Peyer's patch (tissue), 4 donors: ENCODE results near the gene BCAN. TPM values are rescaled to one million over a fixed set of nuclear protein-coding genes. Genes with fewer than 3 reads are reported as not detected.

Experiments
- DNase-seq, 3 donors: peaks; one replicate each; pipeline ENCODE4 v3.0.0-alpha.2; 2017 to 2019
- H3K27ac ChIP-seq, 4 donors: fragments of 200-600 bp; sonication (generic); one replicate each; pipeline ENCODE4 v1.5.1; 2016 to 2019
- H3K27me3 ChIP-seq, 2 donors: fragments of 200-600 bp; sonication (generic); one replicate each; pipeline ENCODE4 v1.5.1; 2019
- H3K36me3 ChIP-seq, 3 donors: fragments of 200-600 bp; sonication (generic); one replicate each; pipeline ENCODE4 v1.5.1; 2016 to 2019
- H3K4me1 ChIP-seq, 4 donors: fragments of 200-600 bp; sonication (generic); one replicate each; pipeline ENCODE4 v1.5.1; 2016 to 2019
- H3K4me3 ChIP-seq, 4 donors: fragments of 200-600 bp; sonication (generic); 1 replicate in 3 of 4; 2 replicates in 1 of 4; pipeline ENCODE4 v1.5.1; 2016 to 2019; ENCODE audit warnings: mild to moderate bottlenecking in 1 of 4
- H3K9me3 ChIP-seq, 4 donors: fragments of 200-600 bp; sonication (generic); one replicate each; pipeline ENCODE4 v1.5.1; 2016 to 2019; ENCODE audit warnings: mild to moderate bottlenecking in 1 of 4
- POLR2A ChIP-seq, 2 donors: fragments of 450-650 bp; IDR thresholded peaks; one replicate each; pipeline ENCODE4 v1.5.1; 2017; ENCODE audit warnings: antibody characterized with exemption in 2 of 2, mild to moderate bottlenecking in 2 of 2, moderate library complexity in 2 of 2
- total RNA-seq, 4 donors: library from RNA; depleted of rRNA; stranded (reverse); fragments of >200 nt; gene quantifications; one replicate each; pipeline ENCODE4 v1.1.0, GENCODE V29; 2016
- TF ChIP-seq, protein P1 (sequence below), 6 experiments: fragments of 450-650 bp in 4 of 6; fragments of 200-600 bp in 2 of 6; sonication (generic) in 1 of 6; IDR thresholded peaks; one replicate each; pipeline ENCODE4 v1.5.1; 2017 to 2019; ENCODE audit warnings: antibody characterized with exemption in 6 of 6, mild to moderate bottlenecking in 3 of 6, moderate library complexity in 1 of 6

BCAN gene
- total RNA-seq, 4 donors from 2014 or later: 0.28 to 1.3 TPM; not detected in 2

DNA sequence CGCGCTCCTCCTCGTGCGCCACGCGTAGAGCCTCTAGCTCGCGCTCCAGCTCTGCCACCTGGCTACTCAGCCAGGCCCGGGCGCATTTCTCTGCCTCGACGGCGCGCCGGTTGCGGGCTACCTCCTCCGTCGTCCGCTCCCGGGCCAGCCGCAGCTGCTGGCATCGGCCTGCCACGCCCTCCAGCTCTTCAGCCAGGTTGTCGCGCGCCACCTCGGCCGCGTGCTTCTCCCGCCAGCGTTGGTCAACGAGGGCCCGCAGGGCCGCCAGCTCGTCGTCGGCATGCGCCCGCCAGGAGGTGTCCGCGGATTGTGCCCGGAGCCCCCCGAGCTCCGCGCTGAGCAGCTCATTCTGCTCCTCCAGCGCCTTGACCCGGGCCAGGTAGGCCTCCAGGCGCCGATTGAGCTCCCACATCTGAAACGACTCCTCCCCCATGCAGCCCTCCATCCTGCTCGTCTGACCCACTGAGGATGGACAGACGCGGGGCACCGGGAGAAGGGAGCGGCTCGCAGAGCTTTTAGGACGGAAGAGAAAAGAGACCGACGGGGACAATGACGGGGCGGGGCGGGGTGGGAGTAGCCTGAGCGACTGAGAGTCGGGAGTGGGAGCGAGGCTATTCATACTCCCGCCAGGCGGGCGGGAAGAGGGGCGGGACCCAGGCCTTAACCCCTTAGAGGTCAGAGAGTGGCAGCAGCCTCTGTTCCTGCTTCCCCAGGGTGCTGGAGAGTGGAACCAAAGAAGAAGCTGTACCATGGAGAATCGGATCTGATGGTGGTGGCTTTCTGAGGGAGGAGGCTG is 35.1 kb downstream of the BCAN start, which contains the start of gene NES:
TSS of gene NES (minus strand) at position 588 of the 796 bp plus-strand sequence. CDS start at position 445, 143 bp downstream.
- Histone ChIP-seq H3K27me3 (peaks cover 0 to 12% of the 10 kb centered on the region in 2 donors), H3K27ac (peak within 1 kb of the TSS; percentile 10 to 61 (median 48)), H3K4me1 (peaks cover 0 to 40% (median 8%) of the 10 kb centered on the region in 4 donors), H3K4me3 (peak within 1 kb of the TSS; percentile 18 to 48 (median 36)), H3K36me3 (no peaks in the 10 kb centered on the region), H3K9me3 (no peaks in the 10 kb centered on the region)
- TF ChIP-seq POLR2A (IDR thresholded peaks at IDR 0.05): no peak
- TF ChIP-seq, protein P1, sequence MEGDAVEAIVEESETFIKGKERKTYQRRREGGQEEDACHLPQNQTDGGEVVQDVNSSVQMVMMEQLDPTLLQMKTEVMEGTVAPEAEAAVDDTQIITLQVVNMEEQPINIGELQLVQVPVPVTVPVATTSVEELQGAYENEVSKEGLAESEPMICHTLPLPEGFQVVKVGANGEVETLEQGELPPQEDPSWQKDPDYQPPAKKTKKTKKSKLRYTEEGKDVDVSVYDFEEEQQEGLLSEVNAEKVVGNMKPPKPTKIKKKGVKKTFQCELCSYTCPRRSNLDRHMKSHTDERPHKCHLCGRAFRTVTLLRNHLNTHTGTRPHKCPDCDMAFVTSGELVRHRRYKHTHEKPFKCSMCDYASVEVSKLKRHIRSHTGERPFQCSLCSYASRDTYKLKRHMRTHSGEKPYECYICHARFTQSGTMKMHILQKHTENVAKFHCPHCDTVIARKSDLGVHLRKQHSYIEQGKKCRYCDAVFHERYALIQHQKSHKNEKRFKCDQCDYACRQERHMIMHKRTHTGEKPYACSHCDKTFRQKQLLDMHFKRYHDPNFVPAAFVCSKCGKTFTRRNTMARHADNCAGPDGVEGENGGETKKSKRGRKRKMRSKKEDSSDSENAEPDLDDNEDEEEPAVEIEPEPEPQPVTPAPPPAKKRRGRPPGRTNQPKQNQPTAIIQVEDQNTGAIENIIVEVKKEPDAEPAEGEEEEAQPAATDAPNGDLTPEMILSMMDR (IDR thresholded peaks at IDR 0.05): no peak
- peak in 1 of 3 donors; percentile 60 for DNase-seq

DNA sequence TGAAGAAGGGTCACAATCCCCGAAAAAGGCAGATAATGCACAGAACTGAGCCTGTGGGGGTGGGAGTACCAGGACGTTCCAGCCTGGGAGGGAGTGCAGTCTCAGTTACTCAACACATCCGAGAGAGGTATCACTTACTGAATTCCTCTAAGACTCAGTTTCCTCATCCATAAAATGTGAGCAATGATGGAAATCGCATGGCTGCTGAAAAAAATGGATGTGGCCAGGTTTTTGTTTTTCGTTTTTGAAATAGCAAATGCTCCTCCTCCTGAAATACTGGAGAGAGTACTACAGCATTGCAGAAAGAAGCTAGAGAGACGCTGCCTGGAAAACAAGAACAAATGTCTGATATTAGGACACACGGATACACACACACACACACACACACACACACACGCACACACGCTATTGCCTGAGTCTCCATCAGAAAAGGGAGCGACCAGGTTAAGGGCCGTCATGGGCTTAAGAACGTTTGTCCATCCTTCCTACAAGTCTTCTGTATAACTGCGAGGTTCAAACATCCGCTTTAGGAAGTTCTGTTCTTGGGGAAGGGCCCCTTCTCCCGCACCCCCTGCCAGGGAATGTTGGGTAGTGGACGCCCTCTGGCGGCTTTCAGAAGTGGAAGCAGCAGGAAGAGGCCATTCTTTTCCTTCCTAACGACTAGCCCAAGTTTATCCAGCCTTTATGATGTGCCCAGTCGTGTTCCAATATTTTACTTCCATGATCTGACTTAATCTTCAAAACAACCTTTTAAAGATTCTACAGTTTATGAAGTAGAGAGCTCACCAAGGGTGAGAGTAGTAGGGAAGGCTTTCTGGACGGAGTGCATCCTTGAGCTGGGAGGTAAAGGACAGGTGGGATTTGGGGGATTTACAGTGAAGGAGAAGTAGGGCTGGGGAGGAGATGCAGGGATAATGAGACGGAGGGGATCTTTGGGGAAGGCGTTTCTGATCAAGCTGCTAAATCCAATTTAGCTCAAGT is 36.0 kb downstream of the BCAN start:
- peak overlapping the region in 3 of 4 donors; percentile 10 to 61 (median 61) for H3K27ac ChIP-seq
- H3K9me3 ChIP-seq: no peaks in the 10 kb centered on the region
- H3K27me3 ChIP-seq: peaks cover 0 to 9% of the 10 kb centered on the region in 2 donors
- no peaks in the 10 kb centered on the region for H3K36me3 ChIP-seq
- peak in 2 of 3 donors; percentile 31 to 75 for DNase-seq
- peak overlapping the region; percentile 18 to 48 (median 36) for H3K4me3 ChIP-seq
- peaks cover 0 to 40% (median 8%) of the 10 kb centered on the region in 4 donors for H3K4me1 ChIP-seq
- TF ChIP-seq, protein P1 (IDR thresholded peaks at IDR 0.05): peak; percentile 46 to 86 (median 75)
- no peak for TF ChIP-seq POLR2A (IDR thresholded peaks at IDR 0.05)

DNA sequence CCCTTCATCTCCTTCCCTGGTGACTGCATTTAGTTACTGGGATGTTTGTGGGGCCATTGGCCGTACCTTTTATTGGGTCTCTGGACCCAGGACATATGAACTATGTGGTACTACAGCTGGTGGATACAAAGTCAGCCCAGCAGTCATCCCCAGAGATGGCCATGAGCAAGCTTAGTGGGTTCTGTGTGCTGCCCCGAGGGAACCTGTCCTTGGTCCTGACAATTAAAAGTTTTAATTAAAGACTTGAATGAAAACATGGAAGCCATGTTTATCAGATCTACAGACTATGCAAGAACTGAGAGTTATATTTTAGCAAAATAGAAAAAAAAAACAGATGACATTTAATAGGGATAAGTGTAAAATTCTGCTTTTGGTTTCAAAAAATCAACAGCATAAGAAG is 38.1 kb downstream of the BCAN start:
- H3K27ac ChIP-seq: no peak overlapping the region
- no peaks in the 10 kb centered on the region for H3K9me3 ChIP-seq
- peaks cover 0 to 9% of the 10 kb centered on the region in 2 donors for H3K27me3 ChIP-seq
- DNase-seq: no peak
- peaks cover 0 to 25% (median 8%) of the 10 kb centered on the region in 4 donors for H3K4me1 ChIP-seq
- H3K36me3 ChIP-seq: no peaks in the 10 kb centered on the region
- no peak overlapping the region for H3K4me3 ChIP-seq
- TF ChIP-seq, protein P1 (IDR thresholded peaks at IDR 0.05): no peak
- TF ChIP-seq POLR2A (IDR thresholded peaks at IDR 0.05): no peak

DNA sequence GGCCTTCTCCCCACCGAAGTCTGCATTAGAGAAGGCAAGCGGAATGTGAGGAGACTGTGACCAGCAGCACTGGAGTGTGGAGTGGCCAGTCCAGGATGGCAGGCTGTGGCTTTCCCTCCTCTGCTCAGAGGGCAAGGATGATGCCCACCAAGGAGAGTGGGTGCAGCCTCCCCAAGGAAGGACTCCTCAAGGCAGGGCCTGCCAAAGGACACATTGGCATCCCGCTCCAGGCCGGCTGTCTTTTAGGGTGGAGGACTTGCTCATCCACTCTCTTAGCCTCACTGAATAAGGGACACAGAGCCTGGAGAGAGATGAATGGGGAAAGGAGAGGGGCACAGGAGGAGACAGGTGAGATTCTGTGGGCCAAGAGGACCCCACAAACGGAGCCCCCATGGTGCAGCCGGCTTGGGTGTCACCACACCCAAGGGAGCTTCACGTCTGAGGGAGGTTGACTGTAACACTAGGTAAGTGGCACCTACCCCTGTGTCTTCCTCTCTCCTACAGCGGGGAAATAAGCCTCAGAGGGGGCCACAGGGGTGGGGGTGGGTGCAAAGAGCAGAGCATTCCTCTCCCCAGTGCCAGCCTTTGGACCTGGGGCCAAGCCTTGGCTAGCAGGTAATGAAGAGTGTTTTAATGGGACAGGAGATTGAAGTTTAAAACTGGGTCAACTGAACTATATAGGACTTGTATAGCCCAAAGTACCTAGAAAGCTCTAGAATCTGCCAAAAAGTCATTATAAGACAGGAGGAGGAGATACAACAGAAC is 39.5 kb downstream of the BCAN start:
- Histone ChIP-seq H3K27me3 (peaks cover 0 to 9% of the 10 kb centered on the region in 2 donors), H3K4me3 (no peak overlapping the region), H3K9me3 (no peaks in the 10 kb centered on the region), H3K36me3 (no peaks in the 10 kb centered on the region), H3K4me1 (peaks cover 0 to 17% (median 8%) of the 10 kb centered on the region in 4 donors), H3K27ac (no peak overlapping the region)
- no peak for TF ChIP-seq POLR2A (IDR thresholded peaks at IDR 0.05)
- TF ChIP-seq, protein P1 (IDR thresholded peaks at IDR 0.05): no peak
- DNase-seq: no peak
